GM21825 (cell line): ENCODE measurements around the gene CHODL.

Experiments
- ATAC-seq: cut with Tn5 transposase; IDR thresholded peaks from one replicate; pipeline ENCODE4 v1.9.1; 2021; ENCODE audit warnings: mild to moderate bottlenecking, moderate library complexity; ENCODE audit not compliant: unreplicated experiment

CHODL gene

DNA sequence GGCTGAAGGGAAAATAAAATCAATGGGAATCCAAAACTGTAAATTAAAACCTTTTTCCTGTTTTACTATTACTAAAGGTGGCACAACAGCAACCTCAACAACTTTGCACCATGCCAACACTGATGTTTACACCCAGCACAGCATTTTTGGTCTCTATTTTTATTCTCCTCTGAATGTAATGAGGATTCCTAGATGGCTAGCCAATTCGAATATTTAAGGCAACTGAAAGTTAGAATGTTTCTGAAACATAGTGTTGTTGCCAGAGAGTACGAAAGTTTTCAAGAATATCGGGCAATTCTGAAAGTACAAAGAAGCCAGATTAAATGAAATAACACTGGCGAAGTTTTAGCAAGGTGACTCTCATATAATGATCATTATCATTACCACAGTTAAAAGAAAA is 40.7 kb downstream of the CHODL start:
- no peak for ATAC-seq

DNA sequence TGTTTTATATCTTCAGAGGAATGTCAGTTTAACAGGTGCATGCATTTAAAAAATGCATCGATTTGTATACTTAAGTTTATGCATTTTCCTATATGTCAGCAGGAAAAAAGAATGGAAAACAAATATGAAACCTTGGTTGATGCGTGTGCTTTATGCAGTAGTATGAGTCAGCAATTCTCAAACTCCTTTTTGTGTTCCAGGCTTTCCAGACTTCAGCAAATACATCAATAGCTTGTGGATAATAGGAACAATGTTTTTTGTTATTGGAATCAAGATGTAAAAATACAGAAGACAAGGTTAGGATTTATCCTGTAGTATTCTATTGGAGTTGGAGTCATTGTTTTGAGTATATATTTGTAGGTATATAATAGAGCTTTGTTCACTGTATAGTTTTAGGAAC is 45.2 kb downstream of the CHODL start:
- ATAC-seq: no peak

DNA sequence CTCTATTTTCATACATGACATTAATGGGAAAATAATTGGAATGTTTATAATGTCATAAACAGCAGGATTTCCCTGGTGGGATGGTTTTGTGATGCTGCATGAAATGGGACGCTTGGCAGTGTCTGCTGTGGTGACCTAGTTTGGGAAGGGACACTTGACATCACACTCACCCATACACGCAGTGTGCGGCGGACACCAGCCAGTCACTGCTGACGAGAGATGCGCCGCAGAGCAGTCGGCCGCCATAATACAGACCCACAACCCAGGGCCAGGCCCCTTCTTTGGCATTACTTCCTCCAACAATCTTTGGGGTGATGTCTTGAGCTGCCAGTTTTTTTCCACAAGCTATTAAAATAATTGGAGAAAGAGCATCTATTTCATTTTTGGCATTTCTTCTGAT is 49.5 kb downstream of the CHODL start:
- no peak for ATAC-seq

DNA sequence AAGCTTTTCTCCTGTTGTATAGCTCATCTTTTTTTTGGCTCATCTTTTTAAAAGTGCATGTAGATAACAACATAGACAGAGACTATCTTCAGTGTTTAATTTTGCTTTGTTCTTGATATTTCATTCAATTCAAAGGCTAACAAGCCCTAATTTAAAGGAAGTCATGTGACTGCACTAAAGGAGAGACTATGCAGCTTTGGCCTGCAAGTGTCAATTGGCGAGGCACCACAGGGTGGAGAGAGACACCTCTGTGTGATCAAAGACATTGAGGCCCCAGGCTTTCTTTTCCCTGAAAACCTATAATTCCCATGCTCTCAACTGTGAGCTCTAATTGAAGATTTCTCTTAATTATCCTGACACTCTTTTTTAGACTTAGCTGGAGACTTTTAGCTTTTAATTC is 53.6 kb downstream of the CHODL start:
- no peak for ATAC-seq
